Activated CD4-positive, alpha-beta T cell treated with anti-CD3 and anti-CD28 coated beads for 1 hour (primary cell): ENCODE data around the gene KNDC1.

Experiments
- DNase-seq: peaks from one replicate; pipeline ENCODE4 v3.0.0-alpha.2; 2020

Gene KNDC1

DNA sequence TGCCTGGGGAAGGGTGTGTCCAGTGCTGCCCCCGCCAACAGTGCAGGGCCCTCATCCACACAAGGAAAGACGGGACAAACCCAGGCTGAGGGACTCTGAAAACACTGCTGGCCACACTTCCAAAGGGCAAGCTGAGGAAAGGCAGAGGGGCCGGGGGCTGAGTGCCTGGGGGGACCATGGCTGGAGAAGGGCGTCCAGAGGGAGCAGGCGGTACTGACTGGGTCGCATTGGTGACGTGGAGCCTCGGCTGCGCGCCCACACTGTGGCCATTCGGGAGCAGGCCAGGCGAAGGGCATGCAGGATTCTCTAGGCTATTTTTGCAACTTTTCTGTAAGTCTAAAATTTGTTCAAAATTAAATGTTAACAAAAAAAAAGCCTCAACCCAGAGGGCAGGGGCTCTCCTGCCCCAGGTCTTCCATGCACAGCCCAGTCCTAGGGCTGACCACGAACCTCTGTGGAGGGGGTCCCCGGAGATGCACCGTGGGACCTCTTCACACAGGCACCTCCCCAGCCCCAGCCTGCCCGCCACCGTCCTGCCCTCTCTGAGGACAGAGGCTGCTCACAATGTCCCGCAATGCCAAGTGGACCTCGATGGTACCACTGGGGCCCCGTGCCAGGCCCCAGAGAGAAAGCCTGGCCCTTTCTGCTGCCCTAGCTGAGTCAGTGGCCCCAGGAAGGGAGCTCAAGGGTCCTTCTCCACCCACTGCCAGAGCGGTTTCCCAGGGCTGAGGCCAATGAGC is 106.2 kb downstream of the KNDC1 start:
- DNase-seq = no peak

GRCh38 chr10:133267293-133267692 is 107.3 kb downstream of the KNDC1 start:
- no peak for DNase-seq

GRCh38 chr10:133267829-133268228 is 107.8 kb downstream of the KNDC1 start:
- no peak for DNase-seq

DNA sequence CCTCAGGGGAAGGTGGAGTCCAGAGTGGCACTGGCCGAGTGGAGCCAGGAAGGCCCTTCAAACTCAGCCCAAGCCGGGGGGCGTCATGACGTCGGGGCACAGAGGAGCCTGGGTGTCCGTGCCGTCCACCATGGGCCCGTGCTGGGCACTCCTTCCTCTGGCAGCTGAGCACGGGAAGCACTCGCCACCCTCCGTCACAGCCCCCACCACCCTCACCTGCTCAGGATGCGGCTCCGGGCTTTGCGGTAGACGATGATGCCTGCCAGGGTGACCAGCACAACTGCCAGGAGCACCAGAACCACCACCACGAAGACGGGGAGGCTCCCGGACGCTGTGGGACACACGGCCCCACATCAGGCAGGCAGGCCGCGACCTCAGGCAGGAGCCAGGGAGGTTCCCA is 108.5 kb downstream of the KNDC1 start:
- DNase-seq = no peak

DNA sequence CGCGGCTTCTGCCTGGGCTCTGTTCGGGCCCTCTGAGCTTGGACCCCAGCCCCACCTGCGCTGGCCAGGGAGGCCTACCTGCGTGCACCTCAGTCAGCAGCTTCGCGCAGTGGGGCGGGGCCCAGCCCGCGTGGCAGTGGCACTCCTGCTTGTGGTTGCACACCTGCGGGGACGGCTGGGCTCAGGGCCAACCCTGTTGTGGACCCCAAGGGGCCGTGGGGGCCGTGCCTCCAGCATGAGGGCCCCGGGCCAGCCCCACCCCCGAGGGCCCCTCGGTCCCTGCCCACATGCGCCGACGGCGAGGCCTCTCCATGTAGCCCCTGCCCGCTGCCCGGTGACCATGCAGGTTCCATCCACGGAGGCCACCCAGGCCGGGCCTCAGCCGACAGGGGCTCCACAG is 109.3 kb downstream of the KNDC1 start:
- no peak for DNase-seq

DNA sequence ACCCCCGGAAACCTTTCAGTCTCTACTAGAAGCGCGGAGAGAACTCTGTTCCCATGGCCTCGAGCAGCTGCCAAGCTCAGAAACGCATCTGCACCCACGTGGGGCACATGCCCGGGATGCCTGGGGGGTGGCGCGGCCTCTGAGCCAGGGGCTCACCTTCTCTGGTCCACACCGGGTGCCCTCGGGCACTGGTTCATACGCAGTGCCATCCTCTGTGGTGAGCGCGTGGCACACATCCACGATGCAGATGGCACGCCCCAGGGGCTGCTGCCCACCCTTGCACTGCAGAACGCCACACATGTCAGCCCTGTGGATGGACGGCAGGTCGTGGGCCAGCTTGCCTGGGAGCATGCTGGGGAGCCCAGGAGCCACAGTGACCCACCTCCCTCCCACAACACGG is 110.2 kb downstream of the KNDC1 start:
- DNase-seq = no peak

GRCh38 chr10:133270773-133271297 is 110.8 kb downstream of the KNDC1 start:
- DNase-seq = no peak

DNA sequence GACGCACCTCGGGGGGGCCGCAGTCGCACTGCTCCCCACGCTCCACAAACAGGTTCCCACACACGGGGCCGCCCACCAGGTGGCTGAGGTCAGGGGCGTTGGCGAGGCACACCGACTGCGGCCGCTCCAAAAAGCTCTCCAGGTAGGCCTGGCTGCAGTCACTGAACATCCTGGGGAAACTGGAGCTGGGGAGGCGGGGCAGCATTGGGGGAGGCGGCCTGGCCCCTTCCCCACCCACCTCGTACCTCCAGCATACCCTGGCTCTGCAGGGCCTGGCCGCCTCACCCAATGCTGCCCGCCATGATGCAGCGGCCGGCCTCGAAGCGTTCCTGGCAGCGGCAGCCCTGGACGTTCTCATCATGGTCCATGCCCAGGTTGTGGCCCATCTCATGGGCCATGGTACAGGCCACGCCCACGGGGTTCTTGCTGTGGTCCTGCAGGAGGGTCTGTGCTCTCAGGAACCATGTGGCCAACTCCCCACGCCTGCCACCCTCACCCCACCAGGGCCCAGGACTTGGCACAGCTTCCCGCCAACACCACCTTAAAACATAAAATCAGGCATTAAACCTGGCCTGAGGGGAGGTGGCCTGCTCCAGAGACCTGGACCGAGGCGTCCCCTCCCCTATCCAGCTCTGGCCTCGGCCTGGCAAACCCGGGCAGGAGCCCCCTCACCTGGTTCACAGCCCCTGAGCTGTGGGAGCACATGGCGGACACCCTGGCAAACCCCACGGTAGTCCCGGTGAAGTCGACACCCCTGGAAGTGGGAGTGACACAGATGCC is 111.7 kb downstream of the KNDC1 start:
- no peak for DNase-seq

GRCh38 chr10:133272301-133272963 is 112.4 kb downstream of the KNDC1 start:
- no peak for DNase-seq

- DNase-seq = no peak
Observed at GRCh38 chr10:133272964-133273420, 113.0 kb downstream of the KNDC1 start.

GRCh38 chr10:133273534-133274143 is 113.6 kb downstream of the KNDC1 start:
- DNase-seq = no peak

GRCh38 chr10:133274751-133275683 is 115.0 kb downstream of the KNDC1 start:
- peak; percentile 69 for DNase-seq

GRCh38 chr10:133275684-133276092 is 115.7 kb downstream of the KNDC1 start:
- DNase-seq = no peak
